Hematopoietic multipotent progenitor cell treated with erythropoietin and hydrocortisone succinate and interleukin-3 and kit ligand, for 4 days (in vitro differentiated cells): Measurements from ENCODE around the gene TMBIM1.
"Not testable (repeated sequence)": the region's sequence is repeated elsewhere in the genome, so short reads cannot be mapped to it uniquely, and the experiment has no call there.

Experiments
- DNase-seq: peaks from one replicate; pipeline ENCODE4 v3.0.0-alpha.2; 2015

TMBIM1 gene

GRCh38 chr2:218290316-218291261 is 1.7 kb downstream of the TMBIM1 start:
- DNase-seq = peak; percentile 68

DNA sequence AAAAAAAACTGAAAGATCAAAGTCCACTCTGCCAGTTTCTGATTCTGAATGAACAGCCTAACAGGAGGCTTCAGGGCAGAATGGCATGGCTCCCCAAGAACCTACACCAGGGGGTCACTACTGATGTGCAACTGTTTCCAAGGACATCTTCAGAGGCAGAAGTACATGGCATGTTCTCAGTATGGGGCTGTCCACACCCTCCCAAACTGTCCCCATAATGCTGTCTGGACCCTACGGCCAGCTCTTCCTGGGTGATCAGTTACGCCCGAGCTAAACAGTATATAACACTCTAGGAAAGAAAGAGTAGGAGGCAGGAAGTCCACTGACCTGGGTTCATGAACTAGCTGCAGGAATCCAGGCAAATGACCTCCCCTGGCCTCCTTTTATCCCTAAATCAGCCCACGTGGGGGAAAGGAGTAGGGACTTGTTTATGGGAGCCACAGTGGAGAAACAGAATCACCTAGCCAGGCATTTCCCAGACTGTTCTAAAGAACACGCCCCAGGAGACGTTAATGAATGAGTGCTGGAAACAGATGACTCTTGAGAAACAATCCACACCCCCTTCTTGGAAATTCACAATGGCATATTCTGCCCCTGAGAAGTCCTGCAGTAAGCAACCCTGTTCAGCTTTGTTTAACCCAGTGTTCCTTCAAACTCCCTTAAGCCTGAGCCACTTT is 2.5 kb downstream of the TMBIM1 start:
- peak; percentile 47 for DNase-seq

DNA sequence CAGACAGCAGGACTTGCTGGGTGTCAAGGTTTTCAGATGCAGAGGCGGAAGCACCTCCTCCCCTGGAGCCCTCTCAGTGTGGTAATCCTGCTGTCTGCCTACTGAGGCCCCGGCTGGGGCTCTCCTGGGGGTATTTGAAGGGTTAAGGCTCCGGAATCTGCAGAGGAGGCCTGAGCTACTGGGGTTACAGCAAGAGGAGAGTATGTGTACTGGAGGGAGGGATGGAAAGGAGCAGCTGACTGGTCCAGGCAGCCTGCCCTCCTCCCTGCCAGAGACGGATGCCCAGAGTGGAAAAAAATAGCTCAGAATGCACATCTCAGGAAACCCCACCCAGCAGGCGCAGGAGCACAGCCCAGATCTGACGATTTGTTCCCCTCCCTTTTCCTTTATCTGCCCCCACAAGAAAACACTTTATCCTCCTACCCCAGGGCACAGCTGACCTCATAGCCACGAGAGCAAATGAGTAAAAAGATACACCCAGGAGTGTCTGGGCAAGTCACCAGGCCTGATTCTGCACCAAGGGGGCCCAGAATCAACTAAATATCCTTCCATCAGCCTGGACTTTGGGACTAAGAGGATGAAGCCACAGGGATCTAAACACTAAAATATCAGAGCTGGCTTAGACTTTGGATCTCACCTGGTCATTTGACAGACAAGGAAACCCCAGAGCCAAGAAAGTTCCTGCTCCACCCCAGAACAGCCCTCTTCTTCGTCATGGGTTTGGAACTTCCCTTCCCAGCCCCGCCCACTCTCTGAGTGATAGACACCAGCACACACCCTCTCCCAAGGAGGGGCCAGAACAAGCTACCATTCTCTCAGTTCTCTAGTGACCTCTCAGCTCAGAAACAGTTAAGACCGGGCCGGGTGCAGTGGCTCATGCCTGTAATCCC is 5.5 kb downstream of the TMBIM1 start:
- DNase-seq = peak; percentile 99

DNA sequence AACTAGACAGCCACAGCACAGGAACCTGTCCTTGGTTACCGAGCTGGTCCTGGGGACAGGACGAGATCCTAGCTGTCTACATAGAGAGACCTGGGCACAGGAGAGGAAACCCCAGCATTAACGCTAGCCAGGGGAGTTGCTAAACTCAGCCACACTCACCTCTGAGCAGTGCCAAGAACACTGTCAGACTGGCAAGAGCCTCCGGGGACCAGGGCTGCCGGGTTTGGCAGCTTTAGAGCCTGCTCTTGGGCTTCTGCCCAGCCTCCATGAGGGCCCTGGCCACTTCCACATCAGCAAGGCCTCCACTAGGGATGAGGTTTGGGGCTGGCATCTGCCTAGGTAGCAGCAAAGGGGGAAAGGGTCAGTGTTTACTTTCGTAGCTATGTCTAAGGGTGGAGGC is 6.7 kb downstream of the TMBIM1 start:
- no peak for DNase-seq

GRCh38 chr2:218284106-218284811 is 8.0 kb downstream of the TMBIM1 start:
- DNase-seq = peak; percentile 68

GRCh38 chr2:218282173-218282991 is 9.9 kb downstream of the TMBIM1 start:
- no peak for DNase-seq

GRCh38 chr2:218281449-218281848 is 10.9 kb downstream of the TMBIM1 start:
- no peak for DNase-seq

DNA sequence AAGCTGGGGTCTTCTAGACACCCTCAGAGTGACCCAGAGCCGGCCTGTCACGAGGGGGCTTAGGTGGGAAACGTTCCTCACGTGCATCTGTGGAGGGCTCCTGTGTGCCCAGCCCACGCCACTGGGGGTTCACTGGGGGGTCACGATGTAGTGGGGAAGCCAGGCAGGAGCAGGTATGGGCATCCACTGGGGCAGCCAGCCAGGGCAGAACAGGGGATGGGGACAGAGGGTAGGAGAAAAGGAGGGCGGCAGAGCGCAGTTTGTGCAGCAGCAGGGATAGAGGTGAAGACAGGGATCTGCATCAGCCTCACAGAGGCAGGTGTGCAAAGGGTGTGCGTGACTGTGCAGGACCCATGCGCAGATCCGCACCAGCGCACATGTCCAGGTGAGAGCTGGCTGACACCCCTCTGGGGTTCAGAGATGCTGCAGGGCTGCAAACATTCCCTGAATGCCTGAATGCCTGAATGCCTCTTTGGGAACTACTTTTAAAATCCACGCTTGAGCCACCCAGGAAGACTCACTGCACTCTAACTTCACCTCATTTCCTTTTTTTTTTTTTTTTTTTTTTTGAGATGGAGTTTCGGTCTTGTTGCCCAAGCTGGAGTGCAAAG is 11.9 kb downstream of the TMBIM1 start:
- DNase-seq = no peak

- no peak for DNase-seq
Measured at GRCh38 chr2:218278531-218279360, 13.6 kb downstream of the TMBIM1 start.

- no peak for DNase-seq
Measured at GRCh38 chr2:218277921-218278320, 14.4 kb downstream of the TMBIM1 start.

DNA sequence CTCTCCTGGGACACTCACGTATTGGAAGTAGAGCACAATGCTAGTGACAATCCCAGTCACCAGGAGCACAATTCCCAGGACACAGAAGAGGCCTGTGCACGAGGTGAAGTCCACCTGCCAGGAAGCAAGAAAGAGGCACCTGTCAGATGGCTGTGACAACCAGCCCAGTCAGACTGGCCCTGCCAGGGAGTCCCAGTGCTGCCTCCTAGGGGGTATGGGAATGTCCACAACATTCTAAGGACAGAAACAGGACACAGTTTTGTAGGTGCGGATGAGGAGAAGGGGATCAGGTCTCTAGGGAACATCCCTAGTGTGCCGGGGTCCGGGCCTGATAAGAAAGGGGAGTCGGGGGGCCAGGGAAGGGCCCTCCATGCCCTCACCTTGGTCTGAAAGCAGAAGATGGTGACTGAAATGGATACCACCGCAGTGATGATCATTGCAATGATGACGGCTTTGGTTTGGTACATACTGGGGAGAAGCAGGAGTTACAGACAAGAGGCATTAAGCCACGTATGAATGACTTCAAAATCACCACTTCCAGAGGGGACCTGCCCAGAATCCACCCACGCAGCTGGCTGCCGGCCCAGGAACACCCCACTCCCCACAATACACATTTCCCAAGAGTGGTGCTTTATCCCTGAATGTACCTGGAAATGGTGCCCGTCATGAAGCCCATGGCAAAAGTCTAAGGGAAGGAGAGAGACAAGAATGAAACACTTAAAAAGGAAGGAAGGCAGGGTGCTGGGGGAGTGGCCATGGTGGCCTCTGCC is 15.1 kb downstream of the TMBIM1 start:
- DNase-seq = no peak

DNA sequence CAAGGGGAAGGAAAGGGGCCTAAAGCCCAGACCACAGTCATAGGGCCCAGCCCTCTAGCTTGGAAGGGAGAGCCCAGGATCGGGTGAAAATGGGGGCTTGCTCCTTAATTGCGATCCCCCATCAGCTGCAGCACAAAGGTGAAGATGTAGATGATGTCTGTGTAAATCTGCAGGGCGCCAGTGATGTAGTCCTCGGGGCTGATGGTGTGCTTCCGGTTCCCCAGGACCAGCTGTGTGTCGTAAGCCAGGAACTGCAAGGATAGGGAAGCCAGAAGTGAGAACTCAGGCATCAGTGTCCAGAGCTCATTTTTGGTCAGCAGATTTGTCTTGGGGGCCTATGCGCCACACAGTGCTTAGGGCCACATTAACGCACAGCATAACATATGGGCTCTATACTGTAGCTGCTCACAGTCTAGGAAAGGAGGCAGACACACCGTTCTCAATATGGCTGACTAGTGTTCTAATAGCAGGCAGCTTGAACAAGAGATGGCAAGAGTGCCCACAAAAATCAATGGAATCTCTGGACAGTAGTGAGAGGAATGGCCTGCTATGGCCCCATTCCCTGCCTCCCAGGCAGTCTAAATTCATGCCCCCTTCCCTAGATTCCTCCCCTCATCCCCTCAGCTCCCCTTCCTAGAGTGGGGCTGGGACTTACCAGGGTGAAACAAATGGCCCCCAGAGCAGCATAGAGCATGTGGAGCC is 16.8 kb downstream of the TMBIM1 start:
- DNase-seq = no peak

- no peak for DNase-seq
Measured at GRCh38 chr2:218274586-218274985, 17.7 kb downstream of the TMBIM1 start.

DNA sequence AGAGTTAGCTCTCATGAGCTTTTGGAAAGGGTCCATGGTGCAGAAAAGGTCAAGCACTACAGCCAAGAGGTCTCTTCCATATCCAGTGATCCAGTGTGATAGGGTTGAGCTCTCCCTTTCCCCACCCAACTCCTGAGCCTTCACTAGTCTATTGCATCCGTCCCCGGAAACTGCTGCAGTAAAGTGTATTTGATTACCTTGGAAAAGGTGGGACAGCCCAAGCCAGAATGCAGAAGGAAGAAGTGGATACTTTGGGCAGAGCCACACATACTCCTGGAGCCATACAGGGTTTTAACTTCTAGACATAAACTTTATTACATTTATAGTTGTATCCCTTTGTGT is 18.4 kb downstream of the TMBIM1 start:
- DNase-seq = no peak

- not testable (repeated sequence) for DNase-seq
Measured at GRCh38 chr2:218273214-218273907, 18.9 kb downstream of the TMBIM1 start.

DNA sequence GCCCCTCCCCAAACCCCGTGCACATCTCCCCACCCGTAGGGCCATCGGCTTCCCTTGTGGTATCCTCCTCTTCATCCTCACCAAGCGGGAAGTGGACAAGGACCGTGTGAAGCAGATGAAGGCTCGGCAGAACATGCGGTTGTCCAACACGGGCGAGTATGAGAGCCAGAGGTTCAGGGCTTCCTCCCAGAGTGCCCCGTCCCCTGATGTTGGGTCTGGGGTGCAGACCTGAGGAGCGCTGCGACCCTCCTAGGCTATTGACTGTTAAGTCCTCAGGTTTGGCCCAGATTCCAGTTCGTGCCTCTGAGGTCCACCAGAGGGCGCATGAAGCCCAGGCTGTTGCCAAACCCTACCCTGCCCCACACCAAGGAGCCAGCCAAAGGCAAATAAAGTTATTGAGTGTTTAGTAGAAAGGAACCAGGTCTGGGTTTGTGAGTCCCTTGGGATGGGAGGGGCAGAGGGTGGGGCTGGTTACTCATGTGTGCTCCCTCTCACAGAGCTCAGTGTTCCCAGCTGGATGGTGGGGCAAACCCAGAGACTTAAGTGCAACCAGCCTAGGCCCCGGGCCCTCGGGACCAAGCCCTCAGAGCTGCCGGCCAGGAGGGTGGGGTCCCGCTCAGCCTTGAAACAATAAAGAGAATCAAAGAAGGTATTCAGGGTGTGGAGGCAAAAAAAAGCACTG is 19.6 kb downstream of the TMBIM1 start:
- DNase-seq = peak; percentile 95

DNA sequence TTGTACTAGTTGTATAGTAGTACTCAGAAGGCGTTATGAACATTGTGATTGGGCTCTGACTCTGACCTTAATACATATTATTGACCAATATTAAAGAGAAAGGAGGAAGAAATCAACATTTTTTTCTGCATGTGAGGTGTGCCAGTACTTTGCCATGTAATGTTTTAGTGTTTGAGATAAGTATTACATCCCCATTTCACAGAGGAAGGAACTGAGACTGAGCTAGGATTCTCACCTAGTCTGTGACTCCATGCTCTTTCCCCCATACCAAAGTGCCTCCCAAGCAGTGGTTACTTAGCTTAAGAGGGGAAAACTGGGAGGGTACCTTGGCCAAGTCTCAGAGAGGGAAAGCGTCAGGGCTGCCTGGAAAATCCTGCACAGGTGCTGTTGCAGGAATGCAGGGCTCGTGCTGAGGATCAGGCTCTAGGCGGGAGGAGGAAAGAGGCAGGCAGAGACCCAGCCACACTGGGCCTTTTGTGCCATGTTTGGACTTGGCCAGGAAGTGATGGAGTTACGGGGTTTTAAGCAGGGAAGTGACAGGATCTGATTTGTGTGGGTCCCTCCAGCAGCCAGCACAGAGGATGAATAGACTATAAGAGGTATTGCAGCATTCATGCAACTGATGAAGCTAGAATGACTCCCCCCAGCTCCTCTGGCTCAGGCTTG is 20.3 kb downstream of the TMBIM1 start:
- DNase-seq = peak; percentile 34
